Endothelial cell of umbilical vein (primary cell): ENCODE results near the gene PLCD4. TPM values are rescaled to one million over a fixed set of nuclear protein-coding genes. Genes with fewer than 3 reads are reported as not detected.

ENCODE experiments used
- BruUV-seq: library from RNA; stranded (reverse); fragments of 400-500 nt; replicated peaks from 2 replicates; lab custom pipeline; 2021; lab: Mats Ljungman, UMichigan
- CTCF ChIA-PET: fragments of 300-600, 350-600 bp; sonication (Branson Sonifier 250); formaldehyde crosslinking; loops from one replicate; lab custom pipeline; 2021; ENCODE audit warnings: antibody characterized with exemption, inconsistent platforms; lab: Charles Lee
- POLR2A ChIA-PET: fragments of 300-600, 350-600 bp; sonication (Branson Sonifier 250); formaldehyde crosslinking; loops from one replicate; lab custom pipeline; 2021; ENCODE audit warnings: antibody characterized with exemption, inconsistent platforms; lab: Charles Lee
- DNase-seq: peaks from one replicate; pipeline ENCODE4 v3.0.0-alpha.2; 2011; ENCODE audit warnings: low read depth, low spot score
- FAIRE-seq: peaks from 2 replicates; lab custom pipeline; 2011; peaks lifted over from hg19 to GRCh38; lab: Jason Lieb, UNC
- H2AFZ ChIP-seq: 2 replicates; pipeline ENCODE4 v1.6.0; 2012; ENCODE audit warnings: low read depth, low read length, control low read depth, inconsistent platforms
- H3K27ac ChIP-seq: 2 replicates; pipeline ENCODE4 v1.5.1; 2011; ENCODE audit warnings: low read depth, mild to moderate bottlenecking, control low read depth, low read length, moderate library complexity; ENCODE audit not compliant: insufficient read depth
- H3K27me3 ChIP-seq, 2 experiments: 2 replicates each; pipeline versions ENCODE4 v1.6.0 to v1.6.1; 2011; ENCODE audit warnings: low read length in 2 of 2, mixed read lengths in 1 of 2; ENCODE audit not compliant: control insufficient read depth in 2 of 2, insufficient read depth in 2 of 2
- H3K36me3 ChIP-seq, 2 experiments: 2 replicates in 1 of 2; 3 replicates in 1 of 2; pipeline ENCODE4 v1.5.1; 2011; ENCODE audit warnings: low read length in 2 of 2, mild to moderate bottlenecking in 1 of 2, moderate library complexity in 1 of 2; ENCODE audit not compliant: control insufficient read depth in 2 of 2, insufficient read depth in 2 of 2; ENCODE audit errors: extremely low read depth in 1 of 2
- H3K4me1 ChIP-seq: 3 replicates; pipeline ENCODE4 v1.5.1; 2011; ENCODE audit warnings: mild to moderate bottlenecking, low read length; ENCODE audit not compliant: control insufficient read depth, insufficient read depth; ENCODE audit errors: extremely low read depth
- H3K4me2 ChIP-seq: 2 replicates; pipeline ENCODE4 v1.6.1; 2011; ENCODE audit warnings: low read length, control low read depth, mixed read lengths; ENCODE audit not compliant: insufficient read depth
- H3K4me3 ChIP-seq, 3 experiments: fragments of 200-600 bp in 1 of 3; sonication (generic), shearing (Covaris generic) in 1 of 3; replicated peaks in 1 of 3; 2 replicates each; pipeline ENCODE4 v1.5.1; 2011 to 2016; ENCODE audit warnings: control low read depth in 3 of 3, low read length in 3 of 3, mild to moderate bottlenecking in 2 of 3, inconsistent platforms in 1 of 3, low read depth in 1 of 3, moderate library complexity in 1 of 3; ENCODE audit not compliant: insufficient read depth in 1 of 3
- H3K79me2 ChIP-seq: 2 replicates; pipeline ENCODE4 v1.6.0; 2012; ENCODE audit warnings: low read length, inconsistent platforms; ENCODE audit not compliant: control insufficient read depth, insufficient read depth
- H3K9ac ChIP-seq: replicated peaks from 2 replicates; pipeline ENCODE3; 2011; ENCODE audit warnings: low read length, control low read depth; ENCODE audit not compliant: insufficient read depth; ENCODE audit errors: extremely low read depth
- H3K9me1 ChIP-seq: replicated peaks from 3 replicates; pipeline ENCODE4 v1.6.0; 2011; ENCODE audit warnings: mild to moderate bottlenecking, low read length; ENCODE audit not compliant: control insufficient read depth, insufficient read depth; ENCODE audit errors: extremely low read depth
- H3K9me3 ChIP-seq: replicated peaks from 2 replicates; pipeline ENCODE4 v1.5.1; 2012; ENCODE audit warnings: low read length, inconsistent platforms; ENCODE audit not compliant: control insufficient read depth, insufficient read depth
- H4K20me1 ChIP-seq: replicated peaks from 2 replicates; pipeline ENCODE3; 2011; ENCODE audit warnings: mild to moderate bottlenecking, low read length; ENCODE audit not compliant: control insufficient read depth, insufficient read depth; ENCODE audit errors: extremely low read depth
- EZH2 ChIP-seq: IDR thresholded peaks from 2 replicates; pipeline ENCODE4 v1.6.1; 2012; ENCODE audit warnings: borderline replicate concordance, low read depth, mild to moderate bottlenecking, moderate library complexity, low read length, inconsistent platforms; ENCODE audit not compliant: severe bottlenecking
- FOS ChIP-seq: IDR thresholded peaks from 2 replicates; pipeline ENCODE4 v1.6.1; 2011; ENCODE audit warnings: mild to moderate bottlenecking, low read length, moderate library complexity, borderline replicate concordance; ENCODE audit not compliant: insufficient read depth
- GATA2 ChIP-seq: IDR thresholded peaks from 2 replicates; pipeline ENCODE4 v1.7.0; 2011; ENCODE audit warnings: low read depth, mild to moderate bottlenecking, moderate library complexity, mixed read lengths, low read length; ENCODE audit not compliant: insufficient read length, insufficient read depth
- JUN ChIP-seq: IDR thresholded peaks from 2 replicates; pipeline ENCODE4 v1.6.1; 2011; ENCODE audit warnings: borderline replicate concordance, low read depth; ENCODE audit not compliant: insufficient read length, insufficient read depth
- MYC ChIP-seq: IDR thresholded peaks from one replicate; pipeline ENCODE4 v1.6.1; 2011; ENCODE audit warnings: mild to moderate bottlenecking, low read depth, low read length
- POLR2A ChIP-seq: IDR thresholded peaks from 2 replicates; pipeline ENCODE4 v1.6.1; 2012; ENCODE audit warnings: low read depth, mild to moderate bottlenecking, control low read depth, low read length
- POLR2AphosphoS5 ChIP-seq: IDR thresholded peaks from 2 replicates; pipeline ENCODE4 v1.6.1; 2012; ENCODE audit warnings: low read depth, mild to moderate bottlenecking, control low read depth, low read length, moderate library complexity; ENCODE audit not compliant: insufficient read depth
- dilution Hi-C: fragments of 300-500 bp; cut with MboI; formaldehyde crosslinking; loops from one replicate; pipeline ENCODE4 v1.15.0; 2019; ENCODE audit warnings: low sequenced_read_pairs; ENCODE audit not compliant: extremely low pct_ligation_motif_present
- intact Hi-C: fragments of 100-400 bp; cut with micrococcal nuclease; formaldehyde crosslinking; loops from one replicate; pipeline ENCODE4 v1.10.0; 2022
- polyA plus RNA-seq, 4 experiments: library from polyadenylated mRNA; depleted of rRNA in 3 of 4; stranded (reverse) in 3 of 4; unstranded in 1 of 4; fragments of >200 nt; gene quantifications; 2 replicates each; pipeline versions ENCODE4 v1.2.1 to v1.2.3, GENCODE V29; 2011 to 2012; ENCODE audit warnings: missing spikeins in 1 of 4
- total RNA-seq: library from RNA; stranded (reverse); gene quantifications from 2 replicates; pipeline ENCODE4 v1.2.3, GENCODE V29; 2021
- TF ChIP-seq, protein P1 (sequence below): IDR thresholded peaks from 2 replicates; pipeline ENCODE4 v1.6.1; 2011; ENCODE audit not compliant: insufficient read depth, insufficient read length
- TF ChIP-seq, protein P2 (sequence below), 2 donors: IDR thresholded peaks; 1 replicate in 1 of 2; 2 replicates in 1 of 2; pipeline ENCODE4 v1.5.1; 2011; ENCODE audit warnings: low read length in 2 of 2, mild to moderate bottlenecking in 2 of 2, moderate library complexity in 2 of 2, control low read depth in 1 of 2, inconsistent platforms in 1 of 2, low read depth in 1 of 2; ENCODE audit not compliant: insufficient read depth in 1 of 2; ENCODE audit errors: extremely low read depth in 1 of 2

PLCD4 gene
- total and polyA plus RNA-seq, 2 donors (not counting 3 experiments of a cell fraction or from before 2014, with no cell fraction given) = 2.2 to 3.1 TPM

DNA sequence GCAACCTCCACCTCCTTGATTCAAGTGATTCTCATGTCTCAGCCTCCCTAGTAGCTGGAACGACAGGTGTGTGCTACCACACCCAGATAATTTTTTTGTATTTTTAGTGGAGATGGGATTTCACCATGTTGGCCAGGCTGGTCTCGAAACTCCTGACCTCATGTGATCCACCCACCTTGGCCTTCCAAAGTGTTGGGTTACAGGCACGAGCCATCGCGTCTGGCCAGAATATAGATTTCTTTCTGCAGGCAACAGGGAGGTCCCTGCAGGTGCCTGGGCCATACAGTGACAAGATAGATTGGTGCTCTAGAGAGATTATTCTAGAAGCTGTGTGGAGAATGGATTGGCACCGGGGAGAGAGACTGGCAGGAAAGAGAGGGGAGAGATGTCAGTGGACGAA lies 13.3 kb downstream of the PLCD4 start:
- intact Hi-C loops (no loop called here), dilution Hi-C loops (no loop called here)
- BruUV-seq = no TSS peak
- no peak overlapping the region for H2AFZ ChIP-seq
- no peaks in the 10 kb centered on the region for H3K9me1 ChIP-seq
- no peaks in the 10 kb centered on the region for H3K9me3 ChIP-seq
- no peaks in the 10 kb centered on the region for H3K27me3 ChIP-seq
- no peaks in the 10 kb centered on the region for H3K79me2 ChIP-seq
- H4K20me1 ChIP-seq = no peaks in the 10 kb centered on the region
- no peak overlapping the region for H3K27ac ChIP-seq
- H3K9ac ChIP-seq = no peak overlapping the region
- DNase-seq = no peak
- H3K4me3 ChIP-seq = no peak overlapping the region
- no peaks in the 10 kb centered on the region for H3K36me3 ChIP-seq
- no peak for FAIRE-seq
- ChIA-PET CTCF (interaction anchor here (1.0 to 1.1 kb wide), 2 partner anchors 10 to 30 kb away, joined by 3 to 6 read pairs; no protein-coding TSS in a partner anchor), POLR2A (interaction anchor here (0.6 kb wide), 1 partner anchor 38 kb away, joined by 6 read pairs; the partner anchor contains the start of genes BCS1L and ZNF142)
- H3K4me1 ChIP-seq = peaks cover 12% of the 10 kb centered on the region
- no peak overlapping the region for H3K4me2 ChIP-seq
- TF ChIP-seq MYC (no peak), EZH2 (no peak), GATA2 (no peak), POLR2AphosphoS5 (no peak), POLR2A (no peak), FOS (no peak), JUN (no peak)
- TF ChIP-seq, protein P1, sequence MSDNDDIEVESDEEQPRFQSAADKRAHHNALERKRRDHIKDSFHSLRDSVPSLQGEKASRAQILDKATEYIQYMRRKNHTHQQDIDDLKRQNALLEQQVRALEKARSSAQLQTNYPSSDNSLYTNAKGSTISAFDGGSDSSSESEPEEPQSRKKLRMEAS = no peak
- TF ChIP-seq, protein P2, sequence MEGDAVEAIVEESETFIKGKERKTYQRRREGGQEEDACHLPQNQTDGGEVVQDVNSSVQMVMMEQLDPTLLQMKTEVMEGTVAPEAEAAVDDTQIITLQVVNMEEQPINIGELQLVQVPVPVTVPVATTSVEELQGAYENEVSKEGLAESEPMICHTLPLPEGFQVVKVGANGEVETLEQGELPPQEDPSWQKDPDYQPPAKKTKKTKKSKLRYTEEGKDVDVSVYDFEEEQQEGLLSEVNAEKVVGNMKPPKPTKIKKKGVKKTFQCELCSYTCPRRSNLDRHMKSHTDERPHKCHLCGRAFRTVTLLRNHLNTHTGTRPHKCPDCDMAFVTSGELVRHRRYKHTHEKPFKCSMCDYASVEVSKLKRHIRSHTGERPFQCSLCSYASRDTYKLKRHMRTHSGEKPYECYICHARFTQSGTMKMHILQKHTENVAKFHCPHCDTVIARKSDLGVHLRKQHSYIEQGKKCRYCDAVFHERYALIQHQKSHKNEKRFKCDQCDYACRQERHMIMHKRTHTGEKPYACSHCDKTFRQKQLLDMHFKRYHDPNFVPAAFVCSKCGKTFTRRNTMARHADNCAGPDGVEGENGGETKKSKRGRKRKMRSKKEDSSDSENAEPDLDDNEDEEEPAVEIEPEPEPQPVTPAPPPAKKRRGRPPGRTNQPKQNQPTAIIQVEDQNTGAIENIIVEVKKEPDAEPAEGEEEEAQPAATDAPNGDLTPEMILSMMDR (IDR thresholded peaks at IDR 0.05; ENCODE audit: extremely low read depth in 1 of 2, insufficient read depth in 1 of 2, low read depth in 1 of 2, low read length in 2 of 2) = no peak
